Measurements from ENCODE around the gene ITGA11. TPM values are rescaled to one million over a fixed set of nuclear protein-coding genes. Genes with fewer than 3 reads are reported as not detected.
A peak's percentile ranks its signal among the peaks of the same experiment; 100 is the strongest.

Gene ITGA11
- total and polyA plus RNA-seq, 2 of the 13 experiments (the other 11 are each of a cell fraction or from before 2014, with no cell fraction given), result not detected

DNA sequence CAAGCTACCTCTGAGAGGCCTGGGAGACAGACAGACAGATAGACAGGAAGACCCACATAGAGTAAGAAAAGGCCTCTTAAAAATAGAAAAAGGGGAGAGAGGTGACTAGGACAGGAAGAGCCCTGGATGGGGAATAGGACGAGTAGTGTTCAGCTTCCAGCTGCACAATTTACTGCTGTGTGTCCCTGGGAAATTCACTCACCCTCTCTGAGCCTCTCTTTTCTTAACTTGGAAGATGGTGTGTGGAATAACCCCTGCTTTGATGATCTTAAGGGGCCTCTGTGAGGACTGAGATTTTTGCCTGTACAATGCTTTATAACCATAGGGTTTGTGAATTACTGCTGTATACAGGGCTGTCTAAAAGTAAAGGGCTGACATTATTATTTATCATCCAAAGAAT is 116.9 kb downstream of the ITGA11 start:
- 5% methylated on average over 1 of the region's 1 CpG for WGBS (ENCODE audit: low lambda C conversion rate)
- no peak overlapping the region for H3K4me2 ChIP-seq (ENCODE audit: low read depth, low read length)
- ChIA-PET POLR2A (interaction anchor here (0.6 to 1.5 kb wide), 2 partner anchors 8 to 37 kb away, joined by 3 to 5 read pairs; partner anchors contain the start of gene FEM1B), CTCF (ENCODE audit: low intra/inter-chr PET ratio, low total read pairs) (no interaction called here)
- in situ Hi-C loops (cut with HindIII; ENCODE audit: extremely low pct_ligation_motif_present, low pct_unique_long_range_greater_than_20kb), result no loop called here
- intact Hi-C loops (cut with micrococcal nuclease; ENCODE audit: unreplicated experiment), result no loop called here
- peaks cover 7 to 24% of the 10 kb centered on the region in 2 experiments for H3K27me3 ChIP-seq (ENCODE audit: control insufficient read depth in 1 of 2, insufficient read depth in 2 of 2, low read length in 2 of 2)
- H4K20me1 ChIP-seq (ENCODE audit: insufficient read depth, low read length), result no peaks in the 10 kb centered on the region
- H3K79me2 ChIP-seq (ENCODE audit: insufficient read depth, low read length), result no peaks in the 10 kb centered on the region
- no peak overlapping the region for H2AFZ ChIP-seq (ENCODE audit: low read length)
- H3K27ac ChIP-seq (ENCODE audit: extremely low read length, insufficient read depth, low read length), result no peak overlapping the region
- H3K4me3 ChIP-seq (replicated peaks in 1 of 3; ENCODE audit: insufficient read depth in 1 of 3, low read depth in 2 of 3, low read length in 3 of 3), result no peak overlapping the region
- ATAC-seq, result no peak
- no peaks in the 10 kb centered on the region for H3K36me3 ChIP-seq (replicated peaks in 1 of 2; ENCODE audit: control insufficient read depth in 1 of 2, insufficient read depth in 2 of 2, low read length in 2 of 2)
- FAIRE-seq, result no peak
- peaks cover 21% of the 10 kb centered on the region for H3K4me1 ChIP-seq (ENCODE audit: insufficient read depth, low read length)
- TF ChIP-seq, protein P1, sequence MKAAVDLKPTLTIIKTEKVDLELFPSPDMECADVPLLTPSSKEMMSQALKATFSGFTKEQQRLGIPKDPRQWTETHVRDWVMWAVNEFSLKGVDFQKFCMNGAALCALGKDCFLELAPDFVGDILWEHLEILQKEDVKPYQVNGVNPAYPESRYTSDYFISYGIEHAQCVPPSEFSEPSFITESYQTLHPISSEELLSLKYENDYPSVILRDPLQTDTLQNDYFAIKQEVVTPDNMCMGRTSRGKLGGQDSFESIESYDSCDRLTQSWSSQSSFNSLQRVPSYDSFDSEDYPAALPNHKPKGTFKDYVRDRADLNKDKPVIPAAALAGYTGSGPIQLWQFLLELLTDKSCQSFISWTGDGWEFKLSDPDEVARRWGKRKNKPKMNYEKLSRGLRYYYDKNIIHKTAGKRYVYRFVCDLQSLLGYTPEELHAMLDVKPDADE (CRISPR knock-in tag; IDR thresholded peaks at IDR 0.05), result no peak
- TF ChIP-seq ZNF768 (CRISPR knock-in tag; IDR thresholded peaks at IDR 0.05), result peak; percentile 75; the same call in 1 of the 2 replicates
- BruUV-seq (replicated peaks), result no TSS peak
- no peak for DNase-seq (ENCODE audit: low spot score)
- no peak overlapping the region for H3K9ac ChIP-seq (ENCODE audit: insufficient read depth, low read depth, low read length)
- H3K9me3 ChIP-seq (ENCODE audit: low read length), result no peaks in the 10 kb centered on the region

DNA sequence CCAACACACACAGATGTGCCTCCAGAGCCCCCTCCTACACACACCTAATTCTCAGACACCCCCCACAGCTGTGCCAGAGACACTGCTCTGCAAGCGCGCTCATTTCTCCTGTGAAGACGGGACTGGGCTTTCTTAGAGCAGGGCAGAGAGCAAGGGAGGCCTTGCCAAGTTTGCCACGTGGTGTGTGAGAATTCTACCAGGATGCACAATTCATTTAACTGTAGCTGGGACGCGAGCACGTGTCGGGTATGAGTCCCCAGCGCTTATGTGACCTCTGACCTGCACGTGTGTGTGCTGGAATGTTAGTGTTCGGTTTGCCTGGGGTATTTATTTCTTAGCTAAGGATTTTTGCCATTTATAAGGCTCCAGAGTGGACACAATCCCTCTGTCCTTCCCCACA is 117.4 kb downstream of the ITGA11 start:
- H3K27ac ChIP-seq (ENCODE audit: extremely low read length, insufficient read depth, low read length), result no peak overlapping the region
- H3K79me2 ChIP-seq (ENCODE audit: insufficient read depth, low read length), result no peaks in the 10 kb centered on the region
- H3K36me3 ChIP-seq (replicated peaks in 1 of 2; ENCODE audit: control insufficient read depth in 1 of 2, insufficient read depth in 2 of 2, low read length in 2 of 2), result no peaks in the 10 kb centered on the region
- WGBS (ENCODE audit: low lambda C conversion rate), result 12% methylated on average over 11 of the region's 11 CpGs
- no peak overlapping the region for H3K4me2 ChIP-seq (ENCODE audit: low read depth, low read length)
- ATAC-seq (no peak), FAIRE-seq (no peak), DNase-seq (ENCODE audit: low spot score) (peak; percentile 18)
- no peaks in the 10 kb centered on the region for H3K9me3 ChIP-seq (ENCODE audit: low read length)
- no TSS peak for BruUV-seq (replicated peaks)
- peaks cover 7 to 22% of the 10 kb centered on the region in 2 experiments for H3K27me3 ChIP-seq (ENCODE audit: control insufficient read depth in 1 of 2, insufficient read depth in 2 of 2, low read length in 2 of 2)
- intact Hi-C loops (cut with micrococcal nuclease; ENCODE audit: unreplicated experiment), result no loop called here
- H2AFZ ChIP-seq (ENCODE audit: low read length), result no peak overlapping the region
- H3K4me3 ChIP-seq (replicated peaks in 1 of 3; ENCODE audit: insufficient read depth in 1 of 3, low read depth in 2 of 3, low read length in 3 of 3), result no peak overlapping the region
- POLR2A ChIA-PET, result interaction anchor here (0.6 kb wide), 1 partner anchor 8 kb away, joined by 3 read pairs; no protein-coding TSS in a partner anchor
- no peak overlapping the region for H3K9ac ChIP-seq (ENCODE audit: insufficient read depth, low read depth, low read length)
- peaks cover 26% of the 10 kb centered on the region for H3K4me1 ChIP-seq (ENCODE audit: insufficient read depth, low read length)
- CTCF ChIA-PET (ENCODE audit: low intra/inter-chr PET ratio, low total read pairs), result no interaction called here
- H4K20me1 ChIP-seq (ENCODE audit: insufficient read depth, low read length), result no peaks in the 10 kb centered on the region
- in situ Hi-C loops (cut with HindIII; ENCODE audit: extremely low pct_ligation_motif_present, low pct_unique_long_range_greater_than_20kb), result no loop called here
- TF ChIP-seq NR2C2 (CRISPR knock-in tag; IDR thresholded peaks at IDR 0.05; ENCODE audit: borderline replicate concordance), result peak; percentile 53; the same call in 1 of the 2 replicates
- peak; percentile 43; the same call in 1 of the 2 replicates for TF ChIP-seq MYC (CRISPR knock-in tag; IDR thresholded peaks at IDR 0.05; ENCODE audit: borderline replicate concordance)
- no peak for TF ChIP-seq SNAI1 (CRISPR knock-in tag; IDR thresholded peaks at IDR 0.05; ENCODE audit: borderline replicate concordance)
- TF ChIP-seq ZBTB8A (CRISPR knock-in tag; IDR thresholded peaks at IDR 0.05; ENCODE audit: borderline replicate concordance, low read depth), result no peak
- TF ChIP-seq, protein P2, sequence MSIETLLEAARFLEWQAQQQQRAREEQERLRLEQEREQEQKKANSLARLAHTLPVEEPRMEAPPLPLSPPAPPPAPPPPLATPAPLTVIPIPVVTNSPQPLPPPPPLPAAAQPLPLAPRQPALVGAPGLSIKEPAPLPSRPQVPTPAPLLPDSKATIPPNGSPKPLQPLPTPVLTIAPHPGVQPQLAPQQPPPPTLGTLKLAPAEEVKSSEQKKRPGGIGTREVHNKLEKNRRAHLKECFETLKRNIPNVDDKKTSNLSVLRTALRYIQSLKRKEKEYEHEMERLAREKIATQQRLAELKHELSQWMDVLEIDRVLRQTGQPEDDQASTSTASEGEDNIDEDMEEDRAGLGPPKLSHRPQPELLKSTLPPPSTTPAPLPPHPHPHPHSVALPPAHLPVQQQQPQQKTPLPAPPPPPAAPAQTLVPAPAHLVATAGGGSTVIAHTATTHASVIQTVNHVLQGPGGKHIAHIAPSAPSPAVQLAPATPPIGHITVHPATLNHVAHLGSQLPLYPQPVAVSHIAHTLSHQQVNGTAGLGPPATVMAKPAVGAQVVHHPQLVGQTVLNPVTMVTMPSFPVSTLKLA (IDR thresholded peaks at IDR 0.05), result peak; percentile 92
- TF ChIP-seq, protein P3, sequence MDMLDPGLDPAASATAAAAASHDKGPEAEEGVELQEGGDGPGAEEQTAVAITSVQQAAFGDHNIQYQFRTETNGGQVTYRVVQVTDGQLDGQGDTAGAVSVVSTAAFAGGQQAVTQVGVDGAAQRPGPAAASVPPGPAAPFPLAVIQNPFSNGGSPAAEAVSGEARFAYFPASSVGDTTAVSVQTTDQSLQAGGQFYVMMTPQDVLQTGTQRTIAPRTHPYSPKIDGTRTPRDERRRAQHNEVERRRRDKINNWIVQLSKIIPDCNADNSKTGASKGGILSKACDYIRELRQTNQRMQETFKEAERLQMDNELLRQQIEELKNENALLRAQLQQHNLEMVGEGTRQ (IDR thresholded peaks at IDR 0.05; ENCODE audit: low read depth, low read length), result peak; percentile 11; the same call in 1 of the 2 replicates
- TF ChIP-seq, protein P3 (CRISPR knock-in tag; IDR thresholded peaks at IDR 0.05; ENCODE audit: borderline replicate concordance), result no peak
- peak; percentile 59 for TF ChIP-seq NR2F6 (IDR thresholded peaks at IDR 0.05)
- peak; percentile 64; the same call in 1 of the 2 replicates for TF ChIP-seq NR2F6 (CRISPR knock-in tag; IDR thresholded peaks at IDR 0.05)
- TF ChIP-seq, protein P4, sequence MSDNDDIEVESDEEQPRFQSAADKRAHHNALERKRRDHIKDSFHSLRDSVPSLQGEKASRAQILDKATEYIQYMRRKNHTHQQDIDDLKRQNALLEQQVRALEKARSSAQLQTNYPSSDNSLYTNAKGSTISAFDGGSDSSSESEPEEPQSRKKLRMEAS (IDR thresholded peaks at IDR 0.05), result peak; percentile 64
- TF ChIP-seq NR2F1 (CRISPR knock-in tag; IDR thresholded peaks at IDR 0.05), result peak in 1 of 2 experiments; percentile 32; a peak in 1 of 4 replicates
